Endometrial microvascular endothelial cells (primary cell): ENCODE measurements around the gene CT45A10. TPM values are rescaled to one million over a fixed set of nuclear protein-coding genes. Genes with fewer than 3 reads are reported as not detected.
"Not testable (repeated sequence)": the region's sequence is repeated elsewhere in the genome, so short reads cannot be mapped to it uniquely, and the experiment has no call there.

Experiments used
- in situ Hi-C: cut with HindIII; loops from 2 replicates; pipeline ENCODE4 v1.10.0; 2017; ENCODE audit warnings: low sequenced_read_pairs, low pct_unique_long_range_greater_than_20kb; ENCODE audit errors: inconsistent ontology term
- total RNA-seq: library from RNA; depleted of rRNA; stranded (reverse); fragments of >200 nt; gene quantifications from one replicate; pipeline ENCODE4 v1.2.3, GENCODE V29; 2015; ENCODE audit errors: inconsistent ontology term

The CT45A10 gene, protein sequence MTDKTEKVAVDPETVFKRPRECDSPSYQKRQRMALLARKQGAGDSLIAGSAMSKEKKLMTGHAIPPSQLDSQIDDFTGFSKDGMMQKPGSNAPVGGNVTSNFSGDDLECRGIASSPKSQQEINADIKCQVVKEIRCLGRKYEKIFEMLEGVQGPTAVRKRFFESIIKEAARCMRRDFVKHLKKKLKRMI
- total RNA-seq: not detected

DNA sequence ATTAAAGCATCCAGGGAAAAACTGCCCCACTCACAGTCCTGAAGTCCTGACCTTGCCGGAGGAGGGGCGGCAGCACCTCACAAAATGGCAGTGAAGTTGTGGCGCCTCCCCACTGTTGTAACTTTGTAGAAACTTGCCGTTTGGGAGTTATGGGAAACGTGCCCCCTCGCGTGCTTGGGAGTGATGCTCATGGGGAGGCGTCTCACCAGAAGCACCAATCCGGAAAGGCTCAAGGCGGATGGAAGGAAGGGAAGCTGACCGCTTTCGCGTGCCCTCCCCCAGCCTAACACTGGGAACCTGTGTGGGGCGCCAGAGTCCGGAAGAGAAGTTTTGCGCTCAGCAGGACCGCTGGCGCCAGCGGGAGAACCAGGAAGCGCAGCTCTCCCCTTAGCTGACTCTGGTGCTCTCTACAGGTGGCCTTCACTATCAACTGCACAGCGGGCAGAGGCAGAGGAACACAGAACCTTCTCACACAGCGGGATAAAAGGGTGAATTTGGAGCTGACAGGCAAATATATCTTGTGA lies at the start of gene CT45A10, which contains the start of gene SAGE1:
Gene CT45A10, minus strand, starts transcription at position 151 of the 524 bp plus-strand sequence. CDS start 8,100 bp downstream, outside the sequence.
Gene SAGE1, plus strand, starts transcription at position 423 of the 524 bp plus-strand sequence. CDS start 2,527 bp downstream, outside the sequence.
- in situ Hi-C loops: no loop called here

GRCh38 chrX:135931644-135932487 lies 38.6 kb upstream of the CT45A10 start:
- in situ Hi-C loops: no loop called here

DNA sequence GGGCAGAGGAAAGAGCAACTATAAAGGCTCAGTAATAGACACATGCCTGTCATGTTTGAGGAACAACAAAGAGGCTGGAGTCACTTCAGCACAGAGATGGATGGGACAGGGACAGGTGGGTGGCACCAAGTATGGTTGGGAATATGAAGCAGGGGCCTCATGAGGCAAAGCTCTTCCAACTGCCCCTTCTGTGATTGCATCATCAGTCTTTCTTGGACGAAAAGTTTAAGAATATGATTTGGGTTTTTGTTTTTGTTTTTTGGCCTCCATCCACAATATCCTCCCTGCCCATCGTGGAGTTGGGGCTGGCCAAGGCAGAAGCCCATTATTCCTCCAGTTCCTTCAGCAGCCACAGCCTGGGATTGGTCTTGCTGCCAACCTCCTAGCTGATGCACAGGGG lies 34.7 kb upstream of the CT45A10 start:
- in situ Hi-C loops: no loop called here

- in situ Hi-C loops: no loop called here
Observed at GRCh38 chrX:135923353-135923752, 30.1 kb upstream of the CT45A10 start.

DNA sequence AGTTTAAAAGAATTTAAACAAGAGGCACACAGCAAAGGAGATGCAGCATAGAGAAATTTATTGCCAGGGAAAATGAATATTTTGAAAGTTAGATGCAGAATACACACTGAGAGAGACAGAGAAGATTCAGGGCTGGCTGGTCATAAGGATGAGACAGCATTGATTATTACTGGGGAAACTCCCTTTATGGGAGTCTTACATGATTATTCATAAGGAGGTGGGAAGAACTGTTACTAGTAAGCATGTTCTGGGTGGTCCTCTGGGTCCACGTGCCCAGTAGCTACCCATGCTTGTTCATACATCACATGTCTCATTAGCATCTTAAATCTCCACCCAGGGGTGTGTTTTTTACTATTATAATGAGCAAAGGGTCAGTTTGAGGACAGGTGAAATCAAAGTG lies 27.3 kb upstream of the CT45A10 start:
- in situ Hi-C loops: not testable (repeated sequence)

DNA sequence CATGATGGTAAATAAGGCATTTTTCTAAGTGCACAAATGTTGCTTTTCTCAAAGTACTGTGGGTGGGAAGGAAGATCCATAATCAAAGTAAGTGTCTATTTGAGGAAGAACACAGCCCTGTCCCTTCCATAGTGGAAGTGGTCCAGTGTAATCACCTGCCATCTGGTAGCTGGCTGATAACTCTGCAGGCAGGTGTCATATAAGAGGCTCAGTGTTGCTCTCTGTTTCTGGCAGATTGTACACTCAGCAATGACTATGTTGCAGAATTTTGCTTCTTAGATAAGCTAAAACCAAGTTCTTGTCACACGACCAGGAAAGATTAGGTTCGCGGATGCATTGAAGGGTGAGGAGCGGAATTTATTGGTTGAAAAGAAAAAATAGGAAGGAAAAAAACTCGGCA lies 21.2 kb upstream of the CT45A10 start:
- in situ Hi-C loops: no loop called here

GRCh38 chrX:135910251-135910650 lies 17.0 kb upstream of the CT45A10 start:
- in situ Hi-C loops: no loop called here

- in situ Hi-C loops: no loop called here
Observed at GRCh38 chrX:135892781-135893180, 463 bp downstream of the CT45A10 start.

GRCh38 chrX:135890087-135890585 lies 3.1 kb downstream of the CT45A10 start:
- in situ Hi-C loops: no loop called here

DNA sequence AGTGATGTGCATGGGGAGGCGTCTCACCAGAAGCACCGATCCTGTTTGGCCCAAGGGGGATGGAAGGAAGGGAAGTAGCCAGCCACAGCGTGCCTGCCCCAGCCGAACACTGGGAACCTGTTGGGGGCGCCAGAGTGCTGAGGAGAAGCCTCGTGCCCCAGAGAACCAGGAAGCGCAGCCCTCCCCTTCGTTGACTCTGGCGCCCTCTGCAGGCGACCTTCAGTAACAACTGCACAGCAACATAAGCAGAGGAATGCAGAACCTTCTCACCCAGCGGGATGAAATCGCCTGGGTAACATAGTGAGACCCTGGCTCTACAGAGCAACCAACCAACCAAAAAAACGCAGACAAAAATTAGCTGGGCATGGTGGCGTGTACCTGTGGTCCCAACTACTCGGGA lies 4.3 kb downstream of the CT45A10 start:
- in situ Hi-C loops: not testable (repeated sequence)

GRCh38 chrX:135888230-135888629 lies 5.0 kb downstream of the CT45A10 start:
- in situ Hi-C loops: not testable (repeated sequence)

DNA sequence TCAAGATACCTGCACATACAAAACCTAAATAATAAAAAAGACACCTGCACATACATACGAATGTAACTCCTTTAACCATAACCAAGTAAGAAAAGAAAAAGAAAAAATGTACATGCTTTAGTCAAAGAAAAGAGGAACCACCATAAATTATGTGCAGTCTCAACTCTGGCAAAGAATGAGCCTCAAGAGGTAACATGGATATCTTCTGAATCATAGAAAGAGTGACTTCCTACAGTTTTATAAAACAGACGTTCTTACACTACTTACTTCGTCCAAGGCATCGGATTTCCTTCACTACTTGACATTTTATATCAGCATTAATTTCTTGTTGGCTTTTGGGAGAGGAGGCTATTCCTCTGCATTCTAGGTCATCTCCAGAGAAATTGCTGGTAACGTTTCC lies 10.5 kb downstream of the CT45A10 start:
- in situ Hi-C loops: not testable (repeated sequence)

DNA sequence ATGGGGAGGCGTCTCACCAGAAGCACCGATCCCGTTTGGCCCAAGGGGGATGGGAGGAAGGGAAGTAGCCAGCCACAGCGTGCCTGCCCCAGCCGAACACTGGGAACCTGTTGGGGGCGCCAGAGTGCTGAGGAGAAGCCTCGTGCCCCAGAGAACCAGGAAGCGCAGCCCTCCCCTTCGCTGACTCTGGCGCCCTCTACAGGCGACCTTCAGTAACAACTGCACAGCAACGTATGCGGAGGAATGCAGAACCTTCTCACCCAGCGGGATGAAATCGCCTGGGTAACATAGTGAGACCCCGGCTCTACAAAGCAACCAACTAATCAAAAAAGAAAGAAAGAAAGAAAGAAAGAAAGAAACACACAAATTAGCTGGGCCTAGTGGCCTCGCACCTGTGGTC lies 21.5 kb downstream of the CT45A10 start, which contains the start of gene CT45A9:
Gene CT45A9, minus strand, starts transcription at position 101 of the 400 bp plus-strand sequence. CDS start 3,751 bp downstream, outside the sequence.
- in situ Hi-C loops: not testable (repeated sequence)

DNA sequence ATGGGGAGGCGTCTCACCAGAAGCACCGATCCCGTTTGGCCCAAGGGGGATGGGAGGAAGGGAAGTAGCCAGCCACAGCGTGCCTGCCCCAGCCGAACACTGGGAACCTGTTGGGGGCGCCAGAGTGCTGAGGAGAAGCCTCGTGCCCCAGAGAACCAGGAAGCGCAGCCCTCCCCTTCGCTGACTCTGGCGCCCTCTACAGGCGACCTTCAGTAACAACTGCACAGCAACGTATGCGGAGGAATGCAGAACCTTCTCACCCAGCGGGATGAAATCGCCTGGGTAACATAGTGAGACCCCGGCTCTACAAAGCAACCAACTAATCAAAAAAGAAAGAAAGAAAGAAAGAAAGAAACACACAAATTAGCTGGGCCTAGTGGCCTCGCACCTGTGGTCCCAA lies 38.8 kb downstream of the CT45A10 start, which contains the start of gene CT45A8:
Gene CT45A8, minus strand, starts transcription at position 101 of the 400 bp plus-strand sequence. CDS start 3,755 bp downstream, outside the sequence.
- in situ Hi-C loops: not testable (repeated sequence)

GRCh38 chrX:135837180-135837579 lies 56.1 kb downstream of the CT45A10 start, which contains the start of gene CT45A7:
Gene CT45A7 (minus strand): TSS chrX:135837280. CDS start chrX:135833533, 3,747 bp downstream.
- in situ Hi-C loops: not testable (repeated sequence)

Other genes starting within 250 kb of the CT45A10 start
- not detected for gene CT45A1, start 179.8 kb downstream of the CT45A10 start, total RNA-seq
- gene CT45A3, start 125.3 kb downstream of the CT45A10 start, total RNA-seq: not detected
- gene CT45A5, start 107.9 kb downstream of the CT45A10 start, total RNA-seq: not detected
- not detected for gene CT45A6, start 90.7 kb downstream of the CT45A10 start, total RNA-seq
- not detected for gene CT45A2, start 73.4 kb downstream of the CT45A10 start, total RNA-seq
- not detected for gene CT45A7, start 56.2 kb downstream of the CT45A10 start, total RNA-seq
- gene CT45A8, start 38.9 kb downstream of the CT45A10 start, total RNA-seq: not detected
- gene CT45A9, start 21.6 kb downstream of the CT45A10 start, total RNA-seq: not detected
- not detected for gene SAGE1, start 272 bp upstream of the CT45A10 start, total RNA-seq
- 19.6 TPM for gene MMGT1, start 80.5 kb upstream of the CT45A10 start, total RNA-seq
- gene SLC9A6, start 92.0 kb upstream of the CT45A10 start, total RNA-seq: 25.2 TPM